Astrocyte (in vitro differentiated cells and primary cell): ENCODE measurements around the gene CDCA7. TPM values are rescaled to one million over a fixed set of nuclear protein-coding genes. Genes with fewer than 3 reads are reported as not detected.

Experiments used
- DNase-seq: peaks from one replicate; pipeline ENCODE4 v3.0.0-alpha.2; 2010; ENCODE audit warnings: low read depth
- FAIRE-seq: peaks from 2 replicates; lab custom pipeline; 2011; peaks lifted over from hg19 to GRCh38; lab: Jason Lieb, UNC
- H2AFZ ChIP-seq: 2 replicates; pipeline ENCODE4 v1.6.0; 2012; ENCODE audit warnings: low read depth, low read length, inconsistent platforms
- H3K27ac ChIP-seq: 2 replicates; pipeline ENCODE4 v1.5.1; 2011; ENCODE audit warnings: low read depth, low read length, inconsistent platforms
- H3K27me3 ChIP-seq: 2 replicates; pipeline ENCODE4 v1.6.0; 2011; ENCODE audit warnings: low read length, inconsistent platforms; ENCODE audit not compliant: insufficient read depth
- H3K36me3 ChIP-seq: 2 replicates; pipeline ENCODE4 v1.5.1; 2011; ENCODE audit warnings: low read length, inconsistent platforms; ENCODE audit not compliant: insufficient read depth
- H3K4me1 ChIP-seq: 2 replicates; pipeline ENCODE4 v1.5.1; 2011; ENCODE audit warnings: low read length, inconsistent platforms; ENCODE audit not compliant: insufficient read depth
- H3K4me2 ChIP-seq: 2 replicates; pipeline ENCODE4 v1.6.0; 2012; ENCODE audit warnings: low read length, inconsistent platforms
- H3K4me3 ChIP-seq: 2 replicates; pipeline ENCODE4 v1.5.1; 2011; ENCODE audit warnings: low read depth, mild to moderate bottlenecking, low read length, inconsistent platforms; ENCODE audit not compliant: insufficient read depth
- H3K79me2 ChIP-seq: 2 replicates; pipeline ENCODE4 v1.6.0; 2012; ENCODE audit warnings: mild to moderate bottlenecking, low read length, inconsistent platforms; ENCODE audit not compliant: insufficient read depth
- H3K9ac ChIP-seq: 2 replicates; pipeline ENCODE4 v1.6.0; 2012; ENCODE audit warnings: mild to moderate bottlenecking, low read length, inconsistent platforms
- H3K9me3 ChIP-seq: 2 replicates; pipeline ENCODE4 v1.5.1; 2012; ENCODE audit warnings: low read depth, mild to moderate bottlenecking, low read length, inconsistent platforms; ENCODE audit not compliant: insufficient read depth
- H4K20me1 ChIP-seq: 2 replicates; pipeline ENCODE4 v1.6.0; 2012; ENCODE audit warnings: low read length, inconsistent platforms; ENCODE audit not compliant: insufficient read depth
- H3K27ac Mint-ChIP-seq: one replicate; pipeline ENCODE4 v1.8.0; 2021; ENCODE audit warnings: mild to moderate bottlenecking, mixed read lengths; ENCODE audit not compliant: unreplicated experiment
- H3K27me3 Mint-ChIP-seq: one replicate; pipeline ENCODE4 v1.8.0; 2021; ENCODE audit warnings: low read depth, mixed read lengths; ENCODE audit not compliant: unreplicated experiment
- H3K36me3 Mint-ChIP-seq: one replicate; pipeline ENCODE4 v1.8.0; 2021; ENCODE audit warnings: low read depth, mixed read lengths; ENCODE audit not compliant: unreplicated experiment
- H3K4me1 Mint-ChIP-seq: one replicate; pipeline ENCODE4 v1.8.0; 2021; ENCODE audit warnings: low read depth, mixed read lengths; ENCODE audit not compliant: unreplicated experiment
- H3K4me3 Mint-ChIP-seq: one replicate; pipeline ENCODE4 v1.8.0; 2021; ENCODE audit warnings: mild to moderate bottlenecking, moderate library complexity, mixed read lengths; ENCODE audit not compliant: unreplicated experiment
- H3K9me3 Mint-ChIP-seq: one replicate; pipeline ENCODE4 v1.8.0; 2021; ENCODE audit warnings: mild to moderate bottlenecking, mixed read lengths; ENCODE audit not compliant: unreplicated experiment
- EZH2 ChIP-seq: IDR thresholded peaks from 2 replicates; pipeline ENCODE4 v1.6.1; 2012; ENCODE audit warnings: mild to moderate bottlenecking, low read length, inconsistent platforms; ENCODE audit not compliant: insufficient read depth
- total RNA-seq: library from RNA; stranded (reverse); gene quantifications from 2 replicates; pipeline ENCODE4 v1.2.1, GENCODE V29; 2021
- TF ChIP-seq, protein P1 (sequence below): IDR thresholded peaks from 2 replicates; pipeline ENCODE4 v1.5.1; 2011; ENCODE audit warnings: low read depth, mild to moderate bottlenecking, inconsistent platforms, low read length, moderate library complexity; ENCODE audit not compliant: insufficient read depth

CDCA7 gene
- total RNA-seq, 1 donor from 2014 or later, result 5.3 TPM

DNA sequence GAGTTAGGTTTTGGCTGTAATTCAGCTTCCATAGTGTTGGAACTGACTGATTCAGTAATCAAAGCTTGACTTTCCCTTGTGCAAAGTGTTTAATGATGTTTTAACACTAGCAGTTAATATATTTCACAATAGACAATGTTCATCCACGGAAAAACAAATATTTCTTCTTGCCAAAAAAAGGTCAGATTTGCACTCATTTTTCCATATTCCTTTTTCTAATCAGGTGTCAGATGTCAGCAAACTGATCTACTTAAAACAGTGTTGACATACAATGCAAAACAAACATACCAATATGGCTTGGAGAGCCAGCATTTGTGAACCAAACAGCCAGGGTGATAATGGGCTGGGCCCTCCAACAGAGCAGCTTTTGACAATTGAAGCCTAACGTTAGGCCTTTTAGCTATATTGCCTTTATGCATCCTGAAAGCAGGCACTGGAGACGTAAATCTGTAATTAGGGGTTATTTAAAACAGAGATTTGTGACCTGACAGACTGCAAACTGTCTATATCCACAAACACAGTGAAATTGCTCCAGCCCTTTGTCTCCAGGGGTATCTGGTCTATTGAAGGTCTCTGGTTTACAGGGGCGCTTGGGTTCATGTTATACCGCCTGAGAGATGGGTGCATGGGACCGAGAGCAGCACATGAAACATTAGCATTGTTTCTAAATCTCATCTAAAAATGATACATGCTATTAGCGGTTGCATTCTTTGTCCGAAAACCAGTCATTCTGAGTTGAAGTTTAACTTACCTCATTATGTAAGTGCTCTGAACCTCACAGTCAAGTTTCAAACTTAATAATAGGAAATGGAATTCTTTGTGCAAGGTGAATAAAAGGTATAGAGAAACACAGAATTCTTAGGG lies 7.1 kb upstream of the CDCA7 start:
- Mint-ChIP-seq H3K4me3 (no peak overlapping the region), H3K4me1 (no peaks in the 10 kb centered on the region), H3K27me3 (peaks cover 2% of the 10 kb centered on the region), H3K9me3 (peaks cover 4% of the 10 kb centered on the region), H3K27ac (no peak overlapping the region), H3K36me3 (peaks cover 1% of the 10 kb centered on the region)
- FAIRE-seq (no peak), DNase-seq (no peak)
- Histone ChIP-seq H3K27me3 (no peaks in the 10 kb centered on the region), H3K9me3 (peaks cover 7% of the 10 kb centered on the region), H3K4me3 (no peak overlapping the region), H3K36me3 (no peaks in the 10 kb centered on the region), H3K4me2 (no peak overlapping the region), H3K79me2 (no peaks in the 10 kb centered on the region), H3K9ac (no peak overlapping the region), H3K4me1 (no peaks in the 10 kb centered on the region), H4K20me1 (no peaks in the 10 kb centered on the region), H2AFZ (no peak overlapping the region), H3K27ac (no peak overlapping the region)
- TF ChIP-seq, protein P1, sequence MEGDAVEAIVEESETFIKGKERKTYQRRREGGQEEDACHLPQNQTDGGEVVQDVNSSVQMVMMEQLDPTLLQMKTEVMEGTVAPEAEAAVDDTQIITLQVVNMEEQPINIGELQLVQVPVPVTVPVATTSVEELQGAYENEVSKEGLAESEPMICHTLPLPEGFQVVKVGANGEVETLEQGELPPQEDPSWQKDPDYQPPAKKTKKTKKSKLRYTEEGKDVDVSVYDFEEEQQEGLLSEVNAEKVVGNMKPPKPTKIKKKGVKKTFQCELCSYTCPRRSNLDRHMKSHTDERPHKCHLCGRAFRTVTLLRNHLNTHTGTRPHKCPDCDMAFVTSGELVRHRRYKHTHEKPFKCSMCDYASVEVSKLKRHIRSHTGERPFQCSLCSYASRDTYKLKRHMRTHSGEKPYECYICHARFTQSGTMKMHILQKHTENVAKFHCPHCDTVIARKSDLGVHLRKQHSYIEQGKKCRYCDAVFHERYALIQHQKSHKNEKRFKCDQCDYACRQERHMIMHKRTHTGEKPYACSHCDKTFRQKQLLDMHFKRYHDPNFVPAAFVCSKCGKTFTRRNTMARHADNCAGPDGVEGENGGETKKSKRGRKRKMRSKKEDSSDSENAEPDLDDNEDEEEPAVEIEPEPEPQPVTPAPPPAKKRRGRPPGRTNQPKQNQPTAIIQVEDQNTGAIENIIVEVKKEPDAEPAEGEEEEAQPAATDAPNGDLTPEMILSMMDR, result no peak
- TF ChIP-seq EZH2, result no peak

DNA sequence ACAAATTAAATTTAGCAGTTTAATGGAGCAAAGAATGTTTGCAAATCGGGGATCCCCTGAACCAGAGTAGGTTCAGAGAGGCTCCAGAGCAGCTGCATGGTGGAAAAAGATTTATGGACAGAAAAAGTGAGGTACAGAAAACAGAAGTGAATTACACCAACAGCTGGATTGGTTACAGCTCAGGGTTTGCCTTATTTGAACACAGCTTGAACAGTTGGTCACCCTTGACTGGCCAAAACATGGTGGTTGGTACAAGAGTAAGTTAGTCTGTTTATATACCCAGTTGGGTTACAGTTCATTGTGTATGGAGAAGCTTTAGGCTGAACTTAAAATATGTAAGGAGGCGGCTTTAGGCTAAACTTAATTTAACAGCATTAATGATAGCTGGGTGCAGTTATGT lies 5.4 kb upstream of the CDCA7 start:
- no peaks in the 10 kb centered on the region for H3K36me3 ChIP-seq
- H3K27me3 Mint-ChIP-seq, result peaks cover 10% of the 10 kb centered on the region
- no peaks in the 10 kb centered on the region for H3K36me3 Mint-ChIP-seq
- H3K4me1 ChIP-seq, result peaks cover 3% of the 10 kb centered on the region
- H3K27ac Mint-ChIP-seq, result no peak overlapping the region
- no peaks in the 10 kb centered on the region for H3K4me1 Mint-ChIP-seq
- peaks cover 8% of the 10 kb centered on the region for H3K27me3 ChIP-seq
- no peak overlapping the region for H3K4me3 ChIP-seq
- no peaks in the 10 kb centered on the region for H3K79me2 ChIP-seq
- peaks cover 7% of the 10 kb centered on the region for H3K9me3 ChIP-seq
- no peak overlapping the region for H3K9ac ChIP-seq
- DNase-seq (no peak), FAIRE-seq (no peak)
- no peaks in the 10 kb centered on the region for H4K20me1 ChIP-seq
- no peak overlapping the region for H2AFZ ChIP-seq
- H3K27ac ChIP-seq, result no peak overlapping the region
- no peak overlapping the region for H3K4me2 ChIP-seq
- H3K9me3 Mint-ChIP-seq, result peaks cover 5% of the 10 kb centered on the region
- TF ChIP-seq, protein P1, result no peak
- TF ChIP-seq EZH2, result no peak
- no peak overlapping the region for H3K4me3 Mint-ChIP-seq

DNA sequence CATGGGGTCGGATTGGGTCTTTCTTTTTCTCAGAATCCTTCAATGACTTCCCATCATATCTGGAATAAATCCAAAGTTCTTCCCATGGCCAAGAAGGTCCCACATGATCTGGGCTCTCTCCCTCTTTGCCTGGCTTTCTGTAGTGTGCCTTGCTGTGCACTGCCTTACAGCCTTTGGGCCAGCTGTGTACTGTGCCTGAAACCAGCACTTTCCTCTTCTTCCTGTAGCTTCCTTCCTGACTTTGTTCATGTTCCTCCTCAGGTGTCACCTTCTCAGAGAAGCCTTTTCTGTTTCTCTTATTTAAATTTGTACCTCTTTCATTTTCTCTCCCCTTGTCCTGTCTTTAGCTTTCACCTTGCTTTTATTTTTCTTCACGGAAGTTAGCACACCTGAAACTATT lies 4.3 kb upstream of the CDCA7 start:
- DNase-seq (no peak), FAIRE-seq (no peak)
- H3K36me3 Mint-ChIP-seq, result no peaks in the 10 kb centered on the region
- H3K4me1 ChIP-seq, result peaks cover 5% of the 10 kb centered on the region
- H3K36me3 ChIP-seq, result no peaks in the 10 kb centered on the region
- peaks cover 10% of the 10 kb centered on the region for H3K27me3 Mint-ChIP-seq
- H3K9me3 ChIP-seq, result peaks cover 7% of the 10 kb centered on the region
- no peaks in the 10 kb centered on the region for H3K4me1 Mint-ChIP-seq
- H3K4me2 ChIP-seq, result no peak overlapping the region
- peaks cover 9% of the 10 kb centered on the region for H3K27me3 ChIP-seq
- no peak for TF ChIP-seq EZH2
- TF ChIP-seq, protein P1, result no peak
- no peak overlapping the region for H3K9ac ChIP-seq
- no peak overlapping the region for H3K4me3 ChIP-seq
- H2AFZ ChIP-seq, result no peak overlapping the region
- no peaks in the 10 kb centered on the region for H3K79me2 ChIP-seq
- H3K9me3 Mint-ChIP-seq, result peaks cover 5% of the 10 kb centered on the region
- no peak overlapping the region for H3K4me3 Mint-ChIP-seq
- H3K27ac Mint-ChIP-seq, result no peak overlapping the region
- no peak overlapping the region for H3K27ac ChIP-seq
- H4K20me1 ChIP-seq, result no peaks in the 10 kb centered on the region
